IPS-18c (cell line): ENCODE measurements around the gene CC2D2A.

Experiments used
- H3K4me3 ChIP-seq: 2 replicates; pipeline ENCODE4 v1.7.0; 2013; ENCODE audit warnings: low read depth, mild to moderate bottlenecking, low read length, moderate library complexity; ENCODE audit not compliant: insufficient read depth
- H3K9me3 ChIP-seq: one replicate; pipeline ENCODE4 v1.6.1; 2013; ENCODE audit warnings: mild to moderate bottlenecking, low read length, moderate library complexity; ENCODE audit not compliant: control insufficient read depth, insufficient read depth

CC2D2A gene

DNA sequence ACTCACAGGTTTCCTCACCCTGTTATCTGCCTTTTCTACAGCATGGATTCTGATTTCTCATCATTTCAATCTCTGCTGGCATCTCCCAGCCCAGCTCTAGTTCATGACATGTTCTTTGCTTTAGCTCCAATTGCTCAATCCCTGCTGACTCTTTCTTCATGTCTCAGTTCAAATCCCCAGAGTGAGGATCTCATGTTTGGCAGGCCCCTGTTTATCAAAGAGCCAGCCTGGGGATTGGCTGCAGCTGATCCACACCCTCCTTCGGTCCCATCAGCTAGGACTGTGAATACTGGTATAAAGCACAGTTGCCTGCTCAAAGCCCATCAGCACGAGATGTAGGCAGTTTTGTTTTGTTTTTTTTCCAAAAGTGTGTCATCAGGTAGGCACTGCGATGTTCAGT, 14.4 kb upstream of the CC2D2A start:
- no peaks in the 10 kb centered on the region for H3K9me3 ChIP-seq
- H3K4me3 ChIP-seq = no peak overlapping the region

DNA sequence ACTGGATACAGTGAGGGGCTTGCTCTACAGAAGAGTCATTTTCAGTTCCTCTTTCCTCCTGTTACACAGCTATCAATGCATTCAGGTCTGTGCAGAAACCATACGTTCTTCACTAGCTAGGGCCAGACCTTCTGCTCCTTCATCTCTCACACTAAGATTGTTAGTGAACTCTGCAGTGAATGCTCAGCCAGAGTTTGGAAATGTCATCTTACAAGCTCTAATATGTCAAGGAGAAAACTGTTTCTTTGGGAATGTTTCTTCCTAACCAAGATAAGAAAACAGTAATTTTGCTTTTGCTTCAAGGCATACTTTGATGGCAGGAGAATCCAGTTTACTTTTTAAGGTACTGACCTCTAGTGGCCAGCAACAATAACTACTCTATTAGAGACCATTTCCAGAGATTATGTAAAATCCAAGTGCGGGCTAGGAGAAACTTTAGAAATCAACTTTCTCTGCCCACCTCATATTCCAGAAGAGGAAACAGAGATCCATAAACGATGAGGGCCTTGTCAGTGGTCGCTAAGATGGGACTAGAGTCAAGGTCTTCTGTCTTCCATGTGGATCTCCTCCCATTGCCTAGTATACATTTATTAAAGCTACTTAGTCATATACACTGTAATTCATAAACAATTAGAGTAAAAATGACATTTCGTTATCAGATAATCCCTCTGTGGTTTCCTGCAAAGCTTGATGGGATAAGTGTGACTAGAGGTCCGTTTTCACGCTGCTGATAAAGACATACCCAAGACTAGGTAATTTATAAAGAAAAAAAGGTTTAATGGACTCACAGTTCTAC, 12.1 kb upstream of the CC2D2A start:
- Histone ChIP-seq H3K9me3 (no peaks in the 10 kb centered on the region), H3K4me3 (no peak overlapping the region)

GRCh38 chr4:15458616-15459015, 11.1 kb upstream of the CC2D2A start:
- Histone ChIP-seq H3K9me3 (no peaks in the 10 kb centered on the region), H3K4me3 (no peak overlapping the region)

DNA sequence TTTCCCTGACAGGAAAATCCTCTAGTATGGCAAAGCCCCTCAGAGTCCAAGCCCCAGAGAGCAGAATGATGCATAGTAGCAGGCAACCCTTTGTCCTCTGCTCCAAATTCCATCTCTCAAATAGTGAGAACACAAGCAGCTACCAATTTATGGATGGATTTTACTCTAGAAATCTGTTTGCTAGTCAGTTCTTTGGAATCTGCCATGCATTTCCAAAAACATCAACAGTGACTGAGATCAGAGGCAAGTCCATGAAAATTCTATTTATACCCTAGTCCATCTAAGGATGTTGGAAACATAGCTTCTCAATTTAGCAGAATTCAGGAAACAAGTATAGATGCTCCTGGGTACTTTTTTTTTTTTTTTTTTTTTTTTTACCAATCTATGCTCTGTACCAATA, 10.0 kb upstream of the CC2D2A start:
- H3K4me3 ChIP-seq = no peak overlapping the region

DNA sequence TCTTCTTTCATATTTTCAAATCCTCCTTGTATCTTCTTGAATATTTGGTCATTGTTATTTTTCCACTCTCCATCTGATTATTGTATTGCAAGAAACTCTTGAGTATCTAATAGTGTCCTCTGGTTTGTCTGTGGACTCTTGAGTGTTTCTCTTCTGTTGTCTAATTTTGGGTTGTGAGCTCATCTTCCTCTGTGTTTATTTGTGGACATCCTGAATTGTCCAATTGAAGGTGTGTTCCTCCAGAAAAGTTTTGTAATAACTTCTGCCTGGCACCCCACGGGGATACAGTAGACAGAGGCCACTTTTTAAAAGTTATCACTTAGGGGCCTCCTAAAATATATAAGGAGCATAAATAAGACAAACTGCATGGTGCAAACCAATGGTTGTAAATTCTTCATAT, 3.1 kb upstream of the CC2D2A start:
- H3K4me3 ChIP-seq = no peak overlapping the region
- no peaks in the 10 kb centered on the region for H3K9me3 ChIP-seq

More for the DNA sequence above, 10.0 kb upstream of the CC2D2A start:
- H3K9me3 ChIP-seq = no peaks in the 10 kb centered on the region

DNA sequence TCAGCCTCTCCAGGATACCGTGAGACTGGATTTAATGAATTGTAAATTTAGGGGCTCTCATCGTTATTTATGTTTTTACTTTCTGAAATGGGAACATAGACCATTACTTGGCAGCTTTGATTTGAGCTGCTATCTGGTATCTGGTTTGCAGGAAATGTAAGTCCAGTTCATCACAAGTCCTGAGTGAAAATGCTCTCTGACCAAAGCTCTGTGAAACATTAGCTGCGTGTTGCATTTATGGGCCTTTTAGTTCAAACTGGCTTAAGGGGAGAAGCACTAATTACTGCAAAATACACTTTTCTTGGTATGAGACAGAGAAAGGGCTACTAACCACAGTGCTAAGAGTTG, 420 bp downstream of the CC2D2A start:
- no peaks in the 10 kb centered on the region for H3K9me3 ChIP-seq
- H3K4me3 ChIP-seq = peak overlapping the region; percentile 42; the same call in 1 of the 2 replicates

DNA sequence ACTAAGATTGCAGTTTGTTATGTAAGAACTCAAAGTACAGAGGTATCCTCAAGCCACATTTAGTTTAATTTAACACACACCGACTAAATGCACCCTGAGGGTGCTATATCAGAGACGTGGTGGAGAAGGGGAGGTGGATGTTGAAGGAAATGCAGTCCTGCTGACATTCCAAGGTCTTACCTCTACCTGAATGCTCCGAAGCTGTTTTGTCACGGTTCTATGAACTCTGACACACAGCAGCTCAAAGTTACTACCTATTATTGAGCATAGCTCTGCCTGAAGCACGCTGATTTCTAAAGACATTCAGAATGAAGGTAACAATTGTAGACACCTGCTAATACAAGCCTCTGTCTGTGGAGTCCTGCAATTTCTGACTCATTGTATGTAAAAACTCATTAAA, 6.7 kb downstream of the CC2D2A start:
- Histone ChIP-seq H3K9me3 (no peaks in the 10 kb centered on the region), H3K4me3 (no peak overlapping the region)

DNA sequence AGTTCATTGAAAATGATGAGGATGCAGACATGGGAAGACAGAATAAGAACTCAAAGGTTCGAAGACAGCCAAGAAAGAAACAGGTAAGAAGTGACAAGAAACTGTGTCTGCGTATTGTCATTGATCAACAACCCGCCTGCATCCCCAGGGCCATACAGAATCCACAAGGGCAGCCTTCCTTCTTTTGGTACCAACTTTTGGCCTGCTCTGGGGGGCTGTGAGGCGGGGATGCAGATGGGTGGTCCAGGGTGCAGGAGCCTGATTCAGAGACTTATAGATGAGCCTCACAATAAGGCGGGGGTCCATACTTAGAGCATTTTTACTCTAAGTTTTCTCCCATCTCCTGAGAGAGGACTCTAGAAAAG, 9.0 kb downstream of the CC2D2A start:
- no peak overlapping the region for H3K4me3 ChIP-seq
- no peaks in the 10 kb centered on the region for H3K9me3 ChIP-seq

GRCh38 chr4:15479089-15479912, 9.6 kb downstream of the CC2D2A start:
- H3K9me3 ChIP-seq = no peaks in the 10 kb centered on the region
- H3K4me3 ChIP-seq = peak overlapping the region; percentile 55

DNA sequence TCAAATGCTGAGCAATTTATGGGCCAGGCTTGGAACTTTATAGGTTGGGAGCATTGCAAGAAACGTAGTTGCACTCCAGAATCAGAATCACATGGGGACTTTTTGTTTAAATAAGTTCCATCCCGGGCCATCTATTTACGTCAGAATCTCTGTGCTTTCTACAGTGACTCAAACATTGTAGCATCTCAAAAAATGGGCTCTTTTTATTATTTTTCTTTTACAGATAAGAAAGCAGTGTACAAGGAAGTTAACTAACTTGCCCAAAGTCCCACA, 10.2 kb downstream of the CC2D2A start:
- Histone ChIP-seq H3K4me3 (peak overlapping the region; percentile 55; the same call in 1 of the 2 replicates), H3K9me3 (no peaks in the 10 kb centered on the region)

- H3K4me3 ChIP-seq = no peak overlapping the region
- H3K9me3 ChIP-seq = no peaks in the 10 kb centered on the region
Observed at GRCh38 chr4:15481961-15482745, 12.5 kb downstream of the CC2D2A start.

DNA sequence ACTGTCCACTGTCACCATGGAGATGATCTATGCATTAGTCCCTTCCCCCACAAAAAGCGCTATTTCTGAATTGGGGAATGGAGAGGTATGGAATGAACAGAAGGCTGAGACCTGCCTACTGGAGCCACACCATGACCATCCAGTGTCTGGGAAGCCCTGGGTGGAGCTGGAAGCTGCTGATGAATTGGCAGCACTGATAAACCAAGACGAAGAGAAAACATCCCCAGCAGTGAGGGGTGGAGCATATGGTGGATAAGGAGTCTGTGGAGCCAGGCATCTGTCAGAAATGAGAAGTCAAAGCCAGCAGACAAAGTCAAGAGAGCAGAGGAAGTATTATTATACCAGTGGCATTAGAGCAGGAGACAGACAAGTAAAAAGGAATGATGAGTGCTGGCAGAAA, 13.2 kb downstream of the CC2D2A start:
- no peaks in the 10 kb centered on the region for H3K9me3 ChIP-seq

GRCh38 chr4:15488136-15488535, 18.5 kb downstream of the CC2D2A start:
- Histone ChIP-seq H3K4me3 (no peak overlapping the region), H3K9me3 (peaks cover 3% of the 10 kb centered on the region)

More for the DNA sequence above, 13.2 kb downstream of the CC2D2A start:
- H3K4me3 ChIP-seq = no peak overlapping the region

DNA sequence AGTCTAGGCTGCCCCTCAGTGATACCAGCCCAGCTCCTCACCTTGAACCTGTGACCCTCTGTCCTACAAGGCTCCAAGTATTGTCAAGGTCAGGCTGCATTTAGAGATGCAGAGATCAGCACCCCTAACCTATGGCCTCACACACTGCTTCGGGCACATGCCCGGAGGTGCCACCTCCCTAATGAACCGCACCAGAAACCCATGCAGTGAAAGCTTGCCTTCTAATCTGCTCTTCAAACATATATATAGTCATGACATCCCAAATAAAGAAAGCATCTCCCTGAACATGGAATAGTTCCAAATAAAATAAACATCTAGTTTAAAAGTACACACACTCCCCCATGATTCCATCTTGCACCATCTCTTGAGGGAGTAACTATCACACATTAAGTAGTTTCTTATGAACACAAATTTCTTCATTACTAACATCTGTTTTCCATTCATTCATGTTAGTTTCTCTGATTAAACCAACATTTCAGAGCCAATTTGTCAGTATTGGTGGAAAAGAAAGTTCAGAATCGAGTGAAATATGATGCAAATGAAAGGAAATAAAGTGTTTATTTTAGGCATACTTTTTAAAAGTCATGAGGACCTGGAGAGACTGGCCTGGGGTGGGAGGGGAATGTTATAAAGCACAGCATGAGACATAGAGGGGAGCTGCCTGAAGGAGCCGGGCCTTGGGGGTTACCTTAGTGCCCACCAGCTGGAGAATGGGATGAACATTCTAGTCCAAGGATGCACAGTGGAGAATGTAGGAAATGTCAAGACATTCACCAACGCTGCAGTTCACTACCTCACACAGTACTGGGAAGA, 19.2 kb downstream of the CC2D2A start:
- H3K4me3 ChIP-seq = no peak overlapping the region
- H3K9me3 ChIP-seq = peaks cover 3% of the 10 kb centered on the region

GRCh38 chr4:15489551-15489950, 19.9 kb downstream of the CC2D2A start:
- no peak overlapping the region for H3K4me3 ChIP-seq
- peaks cover 3% of the 10 kb centered on the region for H3K9me3 ChIP-seq

GRCh38 chr4:15493411-15493810, 23.7 kb downstream of the CC2D2A start:
- Histone ChIP-seq H3K4me3 (no peak overlapping the region), H3K9me3 (peaks cover 3% of the 10 kb centered on the region)

DNA sequence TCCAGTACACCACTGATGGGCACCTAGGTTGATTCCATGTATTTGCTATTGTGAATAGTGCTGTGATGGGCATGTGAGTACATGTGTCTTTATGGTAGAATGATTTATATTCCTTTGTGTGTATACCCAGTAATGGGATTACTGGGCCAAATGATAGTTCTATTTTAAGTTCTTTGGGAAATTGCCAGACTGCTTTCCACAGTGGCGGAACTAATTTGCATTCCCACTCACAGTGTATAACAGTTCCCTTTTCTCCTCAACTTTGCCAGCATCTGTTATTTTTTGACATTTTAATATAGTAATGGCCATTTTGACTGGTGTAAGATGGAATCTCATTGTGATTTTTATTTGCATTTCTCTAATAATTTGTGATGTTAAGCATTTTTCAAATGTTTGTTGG, 25.9 kb downstream of the CC2D2A start:
- H3K4me3 ChIP-seq = no peak overlapping the region
- no peaks in the 10 kb centered on the region for H3K9me3 ChIP-seq
